HEK293 (cell line): Measurements from ENCODE around the gene CNTNAP5.

Experiments
- CTCF ChIA-PET: fragments of 350-600 bp; formaldehyde crosslinking; extraction: SDS; loops from one replicate; lab custom pipeline; 2021; ENCODE audit warnings: antibody characterized with exemption; lab: Yijun Ruan, JAX
- POLR2A ChIA-PET: fragments of 300-600 bp; formaldehyde crosslinking; extraction: SDS; loops from one replicate; lab custom pipeline; 2020; ENCODE audit warnings: antibody characterized with exemption, inconsistent platforms; lab: Yijun Ruan, JAX
- H3K27ac ChIP-seq: fragments of 200-500 bp; sonication (Bioruptor generic); 2 replicates; pipeline ENCODE4 v1.5.1; 2014; ENCODE audit warnings: low read depth, low read length, control low read depth, inconsistent platforms; ENCODE audit errors: extremely low read depth
- H3K36me3 ChIP-seq, 2 experiments: fragments of 200-500 bp in 1 of 2; sonication (Bioruptor generic) in 1 of 2; 1 replicate in 1 of 2; 2 replicates in 1 of 2; pipeline ENCODE4 v1.5.1; 2014 to 2017; ENCODE audit warnings: inconsistent platforms in 2 of 2, low read length in 2 of 2; ENCODE audit not compliant: control insufficient read depth in 2 of 2, insufficient read depth in 1 of 2
- H3K4me1 ChIP-seq: fragments of 200-500 bp; sonication (Bioruptor generic); 2 replicates; pipeline ENCODE4 v1.5.1; 2014; ENCODE audit warnings: mild to moderate bottlenecking, low read length, inconsistent platforms; ENCODE audit not compliant: control insufficient read depth, insufficient read depth
- H3K4me3 ChIP-seq: 2 replicates; pipeline ENCODE4 v1.5.1; 2011; ENCODE audit warnings: low read depth, mild to moderate bottlenecking, control low read depth, low read length, moderate library complexity
- H3K9me3 ChIP-seq: fragments of 200-500 bp; sonication (Bioruptor generic); 2 replicates; pipeline ENCODE4 v1.5.1; 2014; ENCODE audit warnings: low read depth, low read length, inconsistent platforms; ENCODE audit not compliant: control insufficient read depth, insufficient read depth
- BCL11A ChIP-seq: fragments of 450-650 bp; formaldehyde crosslinking; IDR thresholded peaks from 2 replicates; pipeline ENCODE4 v1.5.1; 2016; ENCODE audit warnings: low read depth, missing biosample characterization, missing genetic modification characterization
- HOXA7 ChIP-seq: sonication (generic); formaldehyde crosslinking; IDR thresholded peaks from 2 replicates; pipeline ENCODE4 v1.8.1; 2022; ENCODE audit warnings: missing genetic modification reagents, borderline replicate concordance
- MYNN ChIP-seq: fragments of 450-650 bp; formaldehyde crosslinking; IDR thresholded peaks from 2 replicates; pipeline ENCODE4 v1.5.1; 2016; ENCODE audit warnings: missing biosample characterization, missing genetic modification characterization, borderline replicate concordance
- SALL2 ChIP-seq: fragments of 450-650 bp; formaldehyde crosslinking; IDR thresholded peaks from 2 replicates; pipeline ENCODE4 v1.5.0; 2017; ENCODE audit warnings: missing biosample characterization, mild to moderate bottlenecking, missing genetic modification characterization, borderline replicate concordance
- YY2 ChIP-seq: fragments of 450-650 bp; formaldehyde crosslinking; IDR thresholded peaks from 2 replicates; pipeline ENCODE4 v1.5.1; 2016; ENCODE audit warnings: missing biosample characterization, missing genetic modification characterization
- ZBTB17 ChIP-seq: fragments of 450-650 bp; formaldehyde crosslinking; IDR thresholded peaks from 2 replicates; pipeline ENCODE4 v1.5.1; 2016; ENCODE audit warnings: missing biosample characterization, missing genetic modification characterization
- ZBTB21 ChIP-seq: fragments of 450-650 bp; formaldehyde crosslinking; IDR thresholded peaks from 2 replicates; pipeline ENCODE4 v1.5.1; 2017; ENCODE audit warnings: missing biosample characterization, missing genetic modification characterization
- ZFP3 ChIP-seq: fragments of 450-650 bp; formaldehyde crosslinking; IDR thresholded peaks from 2 replicates; pipeline ENCODE4 v1.5.1; 2016; ENCODE audit warnings: low read depth, missing biosample characterization, missing genetic modification characterization
- ZNF16 ChIP-seq: fragments of 450-650 bp; formaldehyde crosslinking; IDR thresholded peaks from 2 replicates; pipeline ENCODE4 v1.5.1; 2016; ENCODE audit warnings: low read depth, missing biosample characterization, missing genetic modification characterization
- ZNF223 ChIP-seq: fragments of 450-650 bp; formaldehyde crosslinking; IDR thresholded peaks from 2 replicates; pipeline ENCODE4 v1.5.1; 2016; ENCODE audit warnings: missing biosample characterization, missing genetic modification characterization
- ZNF311 ChIP-seq: fragments of 450-650 bp; formaldehyde crosslinking; IDR thresholded peaks from 2 replicates; pipeline ENCODE4 v1.5.1; 2017; ENCODE audit warnings: missing biosample characterization, missing genetic modification characterization, borderline replicate concordance
- ZNF335 ChIP-seq: fragments of 450-650 bp; formaldehyde crosslinking; conservative IDR thresholded peaks from 2 replicates; pipeline ENCODE4 v1.5.1; 2016; ENCODE audit warnings: missing biosample characterization, missing genetic modification characterization
- ZNF354C ChIP-seq: fragments of 450-650 bp; formaldehyde crosslinking; IDR thresholded peaks from 2 replicates; pipeline ENCODE4 v1.5.1; 2016; ENCODE audit warnings: missing biosample characterization, missing genetic modification characterization, low read depth, borderline replicate concordance
- ZNF513 ChIP-seq: fragments of 450-650 bp; IDR thresholded peaks from 2 replicates; pipeline ENCODE4 v1.5.1; 2018; ENCODE audit warnings: missing biosample characterization, missing genetic modification characterization
- ZNF521 ChIP-seq: fragments of 450-650 bp; formaldehyde crosslinking; IDR thresholded peaks from 2 replicates; pipeline ENCODE4 v1.5.1; 2017; ENCODE audit warnings: missing biosample characterization, mild to moderate bottlenecking, missing genetic modification characterization
- ZNF670 ChIP-seq: fragments of 450-650 bp; formaldehyde crosslinking; IDR thresholded peaks from 2 replicates; pipeline ENCODE4 v1.5.1; 2016; ENCODE audit warnings: missing biosample characterization, missing genetic modification characterization, low read depth
- ZNF785 ChIP-seq: fragments of 450-650 bp; formaldehyde crosslinking; IDR thresholded peaks from 2 replicates; pipeline ENCODE4 v1.5.1; 2016; ENCODE audit warnings: missing biosample characterization, missing genetic modification characterization
- ZNF837 ChIP-seq: fragments of 450-650 bp; formaldehyde crosslinking; IDR thresholded peaks from 2 replicates; pipeline ENCODE4 v1.5.1; 2016; ENCODE audit warnings: missing biosample characterization, missing genetic modification characterization
- ZSCAN30 ChIP-seq: fragments of 450-650 bp; IDR thresholded peaks from 2 replicates; pipeline ENCODE4 v1.5.1; 2018; ENCODE audit warnings: missing biosample characterization, mild to moderate bottlenecking, missing genetic modification characterization, moderate library complexity
- ZSCAN5A ChIP-seq: fragments of 450-650 bp; formaldehyde crosslinking; IDR thresholded peaks from 2 replicates; pipeline ENCODE4 v1.5.1; 2016; ENCODE audit warnings: missing biosample characterization, missing genetic modification characterization
- ZXDB ChIP-seq: fragments of 450-650 bp; formaldehyde crosslinking; IDR thresholded peaks from 2 replicates; pipeline ENCODE4 v1.5.1; 2016; ENCODE audit warnings: missing biosample characterization, missing genetic modification characterization

Gene CNTNAP5

GRCh38 chr2:124482551-124482950 lies 457.5 kb downstream of the CNTNAP5 start:
- H3K36me3 ChIP-seq = no peaks in the 10 kb centered on the region
- no peak for TF ChIP-seq SALL2 (tag by site-specific recombination)
- no peak for TF ChIP-seq ZNF513 (tag by site-specific recombination)
- no peak for TF ChIP-seq ZNF311
- TF ChIP-seq BCL11A (tag by site-specific recombination) = no peak
- no peak for TF ChIP-seq YY2 (tag by site-specific recombination)
- TF ChIP-seq ZNF837 (tag by site-specific recombination) = no peak
- no peak for TF ChIP-seq ZNF521 (tag by site-specific recombination)
- TF ChIP-seq ZSCAN30 = no peak
- TF ChIP-seq ZNF354C (tag by site-specific recombination) = no peak
- TF ChIP-seq MYNN = no peak
- TF ChIP-seq ZNF16 = no peak
- no peak for TF ChIP-seq ZSCAN5A (tag by site-specific recombination)
- no peak for TF ChIP-seq ZXDB (tag by site-specific recombination)
- TF ChIP-seq ZBTB17 = no peak
- TF ChIP-seq ZNF785 (tag by site-specific recombination) = no peak
- TF ChIP-seq ZNF223 = no peak
- no peak for TF ChIP-seq ZFP3 (tag by site-specific recombination)
- CTCF ChIA-PET = no interaction called here
- no peaks in the 10 kb centered on the region for H3K9me3 ChIP-seq
- no peak overlapping the region for H3K4me3 ChIP-seq
- H3K4me1 ChIP-seq = no peaks in the 10 kb centered on the region
- POLR2A ChIA-PET = no interaction called here
- H3K27ac ChIP-seq = no peak overlapping the region

GRCh38 chr2:124485659-124486058 lies 460.6 kb downstream of the CNTNAP5 start:
- Histone ChIP-seq H3K27ac (no peak overlapping the region), H3K36me3 (no peaks in the 10 kb centered on the region), H3K4me3 (no peak overlapping the region), H3K4me1 (no peaks in the 10 kb centered on the region), H3K9me3 (no peaks in the 10 kb centered on the region)
- no peak for TF ChIP-seq ZNF670 (tag by site-specific recombination)
- no peak for TF ChIP-seq ZNF335 (tag by site-specific recombination)
- ChIA-PET CTCF (interaction anchor here (0.6 kb wide), 1 partner anchor 230 kb away, joined by 4 read pairs; no protein-coding TSS in a partner anchor), POLR2A (interaction anchor here (0.6 kb wide), 1 partner anchor 1953 kb away, joined by 3 read pairs; no protein-coding TSS in a partner anchor)

GRCh38 chr2:124489686-124490085 lies 464.6 kb downstream of the CNTNAP5 start:
- ChIA-PET CTCF (no interaction called here), POLR2A (no interaction called here)
- Histone ChIP-seq H3K4me1 (no peaks in the 10 kb centered on the region), H3K9me3 (no peaks in the 10 kb centered on the region), H3K36me3 (no peaks in the 10 kb centered on the region), H3K27ac (no peak overlapping the region), H3K4me3 (no peak overlapping the region)
- TF ChIP-seq HOXA7 (no peak), ZBTB21 (no peak)
